Dermis blood vessel endothelial cell (primary cell): ENCODE measurements around the gene PAX5. TPM values are rescaled to one million over a fixed set of nuclear protein-coding genes. Genes with fewer than 3 reads are reported as not detected.

Source experiments
- DNase-seq: peaks from one replicate; pipeline ENCODE4 v3.0.0; 2010
- total RNA-seq: library from RNA; depleted of rRNA; stranded (reverse); fragments of >200 nt; gene quantifications from 2 replicates; pipeline ENCODE4 v1.2.3, GENCODE V29; 2014

PAX5 gene
- total RNA-seq, 1 donor from 2014 or later, result not detected

DNA sequence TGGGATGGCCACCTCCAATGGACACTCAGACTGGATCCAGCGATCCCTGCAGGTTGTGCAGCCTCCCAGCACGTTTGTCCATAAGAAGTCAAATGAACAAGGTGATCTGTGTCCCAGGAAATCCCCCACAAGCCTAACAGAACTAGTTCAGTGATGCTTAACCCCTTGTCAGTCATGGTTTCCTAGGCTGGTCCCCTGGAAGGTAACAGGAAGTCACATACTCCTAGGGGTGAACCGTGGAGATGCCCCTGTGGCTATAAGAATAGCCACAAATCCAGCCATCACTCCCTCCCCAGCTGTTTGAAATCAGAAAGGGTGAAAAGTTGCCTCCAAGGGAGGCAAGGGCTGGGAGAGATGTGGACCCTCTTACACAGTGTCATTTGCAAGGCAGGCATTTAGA, 22.5 kb downstream of the PAX5 start:
- no peak for DNase-seq

DNA sequence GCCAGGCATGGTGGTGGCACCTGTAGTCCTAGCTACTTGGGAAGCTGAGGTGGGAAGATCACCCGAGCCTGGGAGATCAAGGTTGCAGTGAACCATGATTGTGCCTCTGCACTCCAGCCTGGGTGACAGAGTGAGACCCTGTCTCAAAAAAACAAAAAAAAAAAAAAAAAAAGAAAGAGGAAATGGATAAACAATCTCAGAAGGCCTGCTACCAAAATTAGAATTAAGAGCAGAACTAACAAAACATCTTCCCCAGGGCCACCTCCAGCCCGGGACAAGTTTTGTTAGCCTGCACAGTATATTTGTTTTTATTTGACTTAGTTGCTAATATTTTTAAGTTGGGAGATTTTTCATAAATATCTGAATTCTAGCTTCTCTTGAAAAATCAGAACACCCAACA, 23.1 kb downstream of the PAX5 start:
- no peak for DNase-seq

DNA sequence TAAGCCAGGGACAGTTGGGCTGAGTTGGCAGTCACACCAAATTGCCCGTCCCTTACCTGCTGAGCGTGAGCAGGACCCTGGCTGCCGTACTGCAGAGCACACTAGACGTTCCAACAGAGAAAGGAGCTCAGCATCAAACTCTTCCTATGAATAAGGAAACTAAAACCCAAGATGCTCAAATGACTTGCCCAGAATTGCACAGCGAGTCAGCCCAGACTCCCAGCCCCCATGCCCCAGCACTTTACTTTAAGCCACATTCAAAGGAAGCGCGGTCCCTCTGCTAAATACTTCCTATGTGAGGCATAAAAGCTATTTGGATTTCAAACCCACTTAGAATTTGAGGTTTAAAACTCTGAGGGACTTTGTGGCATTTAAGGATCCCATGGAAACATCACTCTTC, 23.9 kb downstream of the PAX5 start:
- no peak for DNase-seq

DNA sequence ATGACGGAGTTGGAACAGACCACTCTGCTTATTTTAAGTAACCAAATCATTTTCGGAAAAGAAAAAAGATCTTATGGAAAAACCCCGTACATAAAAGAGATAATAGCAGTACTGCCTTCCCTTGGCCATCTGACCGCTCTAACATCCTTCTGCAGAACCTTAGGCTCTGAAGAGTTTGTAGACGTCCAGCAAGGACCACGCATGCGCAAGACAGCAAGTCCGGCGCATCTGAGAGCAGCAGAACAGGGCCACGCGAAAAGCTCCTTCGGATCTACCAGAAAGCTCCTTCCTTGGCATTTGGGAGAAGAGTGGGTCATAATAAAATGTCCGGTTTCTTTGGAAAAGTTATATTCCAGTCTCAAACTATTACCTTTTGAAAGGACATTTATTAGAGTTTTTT, 26.8 kb downstream of the PAX5 start:
- no peak for DNase-seq

DNA sequence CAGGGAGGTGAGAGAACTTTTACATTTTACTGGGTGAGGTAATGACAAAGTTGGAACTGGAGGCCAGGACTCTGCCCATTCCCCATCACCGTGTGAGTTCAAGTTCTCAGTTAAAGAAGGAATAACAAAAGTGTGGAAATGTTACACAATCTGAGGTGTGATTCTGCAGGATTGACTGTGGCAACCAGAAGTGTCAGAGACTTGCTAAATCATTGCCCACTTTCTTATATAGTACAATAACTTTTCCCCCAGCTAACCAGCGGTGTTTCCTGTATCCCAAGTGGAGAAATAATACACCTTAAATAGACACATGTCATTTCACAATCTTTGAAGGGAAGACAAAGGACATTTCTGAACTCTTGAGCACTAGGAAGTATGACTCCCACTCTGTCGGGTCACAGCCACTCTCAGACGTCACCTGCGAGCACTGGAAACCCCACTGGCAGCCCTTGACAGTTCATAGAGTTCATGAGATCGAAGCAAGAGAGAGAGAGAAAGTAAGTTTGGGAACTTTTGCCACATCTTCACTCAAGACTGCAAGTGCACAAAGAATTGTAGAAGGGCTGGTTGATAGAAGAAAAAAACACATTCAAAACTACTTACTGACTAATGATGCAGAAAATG, 28.4 kb downstream of the PAX5 start:
- no peak for DNase-seq

DNA sequence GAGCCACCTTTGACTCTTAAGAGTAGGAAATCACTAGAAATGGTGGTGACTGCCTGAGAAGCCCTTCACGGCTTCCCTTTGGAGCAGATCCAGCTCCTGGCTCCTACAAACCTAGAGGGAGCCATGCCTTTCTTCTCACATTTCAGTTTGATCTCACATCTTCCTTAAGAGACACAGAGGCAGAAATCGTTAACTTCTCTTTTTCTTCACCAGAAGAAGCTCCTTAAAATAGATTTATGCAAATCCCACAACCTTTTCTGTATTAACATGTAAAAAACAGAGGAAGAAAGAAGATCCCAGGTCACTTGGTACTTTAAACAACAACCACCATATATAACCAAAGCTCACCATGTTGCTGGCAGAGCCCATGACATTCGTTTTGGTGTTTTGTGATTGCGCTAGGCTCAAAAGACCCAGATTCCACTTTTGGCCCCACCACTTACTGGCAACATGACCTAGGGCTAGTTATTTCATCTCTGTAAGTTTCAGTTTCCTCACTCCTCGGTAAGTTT, 29.6 kb downstream of the PAX5 start:
- no peak for DNase-seq

DNA sequence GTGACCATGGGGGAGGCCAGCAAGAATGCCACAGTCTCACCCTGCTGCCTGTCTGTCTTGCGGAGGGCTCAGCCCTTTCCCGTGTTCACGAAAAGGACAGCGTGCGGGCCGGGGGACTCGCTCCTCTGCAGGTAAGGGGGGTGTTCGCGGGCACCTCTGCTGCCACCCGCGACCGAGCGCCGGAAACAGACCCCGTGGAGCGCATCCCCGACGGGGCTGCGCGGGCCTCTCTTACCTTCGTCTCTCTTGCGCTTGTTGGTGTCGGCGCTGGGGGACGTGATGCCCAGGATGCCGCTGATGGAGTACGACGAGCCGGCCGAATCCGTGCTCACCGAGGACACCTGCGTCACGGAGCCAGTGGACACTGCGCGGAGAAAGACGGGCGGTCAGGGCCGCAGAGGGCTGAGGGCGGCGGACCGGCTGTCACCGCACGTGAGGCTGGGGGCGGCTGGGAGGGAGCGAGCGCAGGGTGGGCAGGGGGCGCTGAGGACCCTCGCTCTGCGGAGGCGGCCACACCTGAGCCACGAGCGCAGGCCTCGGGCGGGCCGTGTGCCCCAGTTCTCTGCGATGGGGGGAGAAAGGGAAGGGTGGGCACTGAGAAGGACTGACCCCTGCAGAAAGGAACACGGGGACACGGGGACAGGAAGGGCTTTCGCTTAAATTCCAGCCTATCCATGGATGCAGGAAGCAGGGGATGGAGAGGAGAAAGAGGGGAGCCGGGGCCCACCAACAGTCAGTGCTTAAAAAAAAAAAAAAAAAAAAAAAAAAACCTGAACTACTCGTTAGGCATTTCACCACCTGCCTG, 31.5 kb downstream of the PAX5 start:
- DNase-seq, result no peak

DNA sequence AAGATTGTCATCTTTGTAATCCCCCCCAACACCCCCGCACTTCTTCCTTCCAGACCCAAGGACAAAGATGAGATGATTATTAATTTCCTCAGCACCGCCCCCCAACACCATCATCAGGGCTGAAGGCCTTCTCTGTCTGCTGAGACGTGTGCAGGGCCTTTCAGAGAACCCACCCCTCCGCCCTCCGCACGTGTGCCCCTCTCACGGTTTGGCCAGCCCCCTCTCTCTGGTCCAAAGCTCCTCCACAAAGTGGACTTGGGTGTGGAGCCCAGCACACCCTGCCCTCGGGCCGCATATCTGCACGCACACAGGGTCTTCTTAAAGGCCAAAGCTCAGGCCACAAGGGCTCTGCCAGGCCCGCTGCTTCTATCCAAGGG, 32.0 kb downstream of the PAX5 start:
- no peak for DNase-seq

DNA sequence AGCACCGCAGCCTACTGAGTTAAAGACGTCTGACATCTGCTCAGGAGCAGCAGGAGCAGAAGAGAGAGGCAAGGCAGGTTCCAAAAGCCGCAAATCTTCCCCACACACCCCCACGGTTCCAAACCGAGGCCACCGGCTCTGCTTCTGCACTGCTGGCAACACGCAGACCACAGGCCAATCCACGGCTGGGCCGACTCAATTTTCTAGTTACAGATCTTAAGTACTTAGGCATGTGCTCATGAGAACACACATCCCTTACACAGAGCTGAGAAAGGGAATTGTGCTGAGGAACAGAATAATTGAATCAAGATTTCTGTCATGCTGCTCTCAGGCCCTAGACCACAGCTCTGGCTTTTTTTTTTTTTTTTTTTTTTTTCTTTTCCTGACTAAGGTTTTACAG, 32.6 kb downstream of the PAX5 start:
- no peak for DNase-seq

DNA sequence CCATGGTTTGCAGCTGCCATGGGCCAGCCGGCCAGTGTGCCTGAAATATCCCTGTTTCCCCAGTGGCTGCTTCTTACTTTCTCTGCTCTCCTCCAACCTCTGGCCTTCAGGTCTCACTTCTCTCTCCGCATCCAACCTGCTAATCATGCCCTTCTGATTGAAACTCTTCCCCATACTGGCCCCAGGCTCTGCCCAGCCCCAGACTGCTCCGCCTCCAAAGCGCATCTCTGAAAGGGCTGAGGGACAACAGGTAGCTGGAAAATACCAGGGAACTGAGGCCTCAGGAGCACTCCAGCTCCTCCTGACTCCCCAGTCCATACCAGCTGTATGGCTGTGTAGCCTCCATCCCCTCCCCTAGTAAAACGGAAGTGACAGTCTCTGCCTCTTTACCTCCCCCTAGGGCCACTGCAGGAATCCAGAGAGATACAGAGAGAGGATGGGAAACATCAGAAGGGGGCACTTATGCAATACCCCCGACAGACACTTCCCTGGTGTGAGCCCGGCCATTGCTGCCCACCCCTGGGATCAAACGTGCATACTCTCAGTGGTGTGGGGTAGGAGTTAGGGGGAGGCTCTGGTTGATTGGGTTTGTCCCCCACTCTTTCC, 34.2 kb downstream of the PAX5 start:
- DNase-seq, result no peak

DNA sequence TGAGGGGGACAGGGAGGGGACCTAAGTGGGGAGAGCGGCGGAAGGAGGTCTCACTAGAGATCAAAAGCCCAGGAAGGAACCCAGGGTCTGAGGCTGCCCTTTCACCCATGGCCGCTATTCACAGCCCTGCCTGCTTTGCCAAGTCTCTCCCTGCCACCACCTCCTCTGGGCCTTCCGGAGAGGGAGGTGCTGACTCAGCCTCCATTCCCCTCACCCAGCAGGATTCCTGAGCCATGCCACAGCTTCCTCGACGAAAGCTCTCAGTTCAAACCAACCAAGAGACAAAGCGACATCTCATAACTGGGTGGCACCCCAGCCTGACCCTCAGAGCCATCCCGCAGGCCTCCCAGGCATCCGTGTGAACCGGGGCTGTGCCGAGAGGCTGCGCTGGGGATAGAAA, 36.7 kb downstream of the PAX5 start:
- peak; percentile 32 for DNase-seq

DNA sequence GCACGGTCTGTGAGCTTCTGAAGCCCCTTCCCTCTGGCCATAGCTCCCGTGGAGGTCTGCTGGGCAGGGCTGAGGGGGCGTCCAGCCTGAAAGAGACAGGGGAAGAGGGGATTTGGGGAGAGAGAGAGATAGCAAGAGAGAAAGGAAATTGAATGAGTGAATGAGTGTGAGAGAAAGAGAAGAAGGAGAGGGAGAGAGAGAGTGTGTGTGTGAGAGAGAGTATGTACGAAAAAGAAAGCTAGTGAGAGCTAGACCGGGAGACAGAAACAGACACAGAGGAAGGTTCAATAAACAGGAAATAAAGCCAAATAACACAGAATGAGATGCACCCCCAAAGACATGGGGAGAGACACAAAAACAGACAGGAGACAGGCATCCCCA, 37.4 kb downstream of the PAX5 start:
- no peak for DNase-seq

DNA sequence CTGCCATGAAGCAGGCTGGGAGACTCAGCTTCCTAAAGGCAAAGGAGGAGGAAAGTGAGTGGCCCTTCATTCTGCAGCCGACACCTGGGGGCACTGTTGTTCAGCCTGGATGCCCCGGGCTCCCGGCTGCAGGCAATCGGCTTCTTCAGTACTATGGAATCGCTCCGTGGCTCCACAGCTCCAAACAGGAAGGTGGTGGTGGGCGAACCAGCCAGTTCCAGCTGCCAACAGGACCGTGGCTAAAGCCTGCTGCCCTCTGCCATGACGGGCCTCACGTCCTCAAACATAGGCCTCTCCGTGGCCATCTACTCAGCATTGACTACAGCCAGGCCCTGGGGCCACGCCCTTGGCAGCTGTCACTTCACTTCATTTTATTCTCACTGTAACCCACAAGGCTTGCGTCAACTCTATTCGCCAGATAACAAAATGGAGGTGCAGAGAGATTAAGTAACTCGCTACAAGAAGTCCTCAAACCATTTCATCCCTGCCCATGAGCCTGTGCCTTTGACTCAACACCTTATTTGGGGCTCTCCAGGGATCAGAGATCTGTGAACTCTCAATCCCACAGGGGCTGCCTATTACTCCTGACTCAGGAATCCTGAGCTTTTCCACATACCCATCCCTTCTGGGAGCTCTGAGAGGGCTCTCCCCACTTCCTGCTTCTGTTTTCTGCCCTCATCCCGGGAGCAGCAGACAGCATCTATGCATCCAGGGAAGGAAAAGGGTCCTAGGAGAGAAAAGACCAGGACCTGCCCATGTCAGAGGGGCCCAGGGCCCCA, 38.0 kb downstream of the PAX5 start:
- DNase-seq, result peak; percentile 81

DNA sequence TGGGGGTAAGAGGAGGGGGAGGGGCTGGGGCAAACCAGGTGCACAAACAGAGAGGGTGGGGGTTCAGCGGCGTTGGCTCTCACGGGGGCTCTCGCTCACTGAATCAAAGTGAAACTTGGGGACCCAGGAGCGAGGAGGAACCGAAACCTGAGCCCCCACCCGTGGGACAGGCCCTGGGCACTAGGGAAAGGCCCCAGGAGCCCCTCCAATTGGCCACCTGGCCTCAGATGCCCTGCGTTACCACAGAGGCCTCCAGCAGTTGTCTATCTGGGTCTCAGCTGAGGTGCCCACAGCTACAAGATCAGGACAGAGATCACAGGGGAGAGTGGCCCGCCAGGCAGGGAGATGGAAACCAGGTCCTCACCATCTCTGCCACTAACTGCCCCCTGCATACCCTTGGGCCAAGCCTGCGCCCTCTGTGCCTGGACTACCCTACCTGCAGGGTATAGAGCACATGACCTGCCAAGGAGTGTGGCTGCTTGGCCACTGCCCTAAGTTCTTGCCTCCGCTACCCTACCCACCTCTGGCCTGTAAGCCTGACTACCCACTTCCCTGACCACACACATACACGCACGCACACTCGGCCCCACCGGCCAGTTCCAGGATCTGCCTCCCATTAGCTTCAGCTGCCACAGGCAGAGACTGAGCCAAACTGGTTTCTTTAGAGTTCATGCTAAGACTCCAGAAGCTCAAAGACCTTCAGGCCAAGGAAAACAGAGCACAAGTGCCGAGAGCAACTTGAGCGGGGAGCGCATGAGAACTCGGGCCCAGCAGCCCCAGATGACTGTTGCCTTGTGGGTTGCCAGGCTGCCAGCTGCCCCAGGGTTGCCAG, 39.9 kb downstream of the PAX5 start:
- DNase-seq, result no peak

DNA sequence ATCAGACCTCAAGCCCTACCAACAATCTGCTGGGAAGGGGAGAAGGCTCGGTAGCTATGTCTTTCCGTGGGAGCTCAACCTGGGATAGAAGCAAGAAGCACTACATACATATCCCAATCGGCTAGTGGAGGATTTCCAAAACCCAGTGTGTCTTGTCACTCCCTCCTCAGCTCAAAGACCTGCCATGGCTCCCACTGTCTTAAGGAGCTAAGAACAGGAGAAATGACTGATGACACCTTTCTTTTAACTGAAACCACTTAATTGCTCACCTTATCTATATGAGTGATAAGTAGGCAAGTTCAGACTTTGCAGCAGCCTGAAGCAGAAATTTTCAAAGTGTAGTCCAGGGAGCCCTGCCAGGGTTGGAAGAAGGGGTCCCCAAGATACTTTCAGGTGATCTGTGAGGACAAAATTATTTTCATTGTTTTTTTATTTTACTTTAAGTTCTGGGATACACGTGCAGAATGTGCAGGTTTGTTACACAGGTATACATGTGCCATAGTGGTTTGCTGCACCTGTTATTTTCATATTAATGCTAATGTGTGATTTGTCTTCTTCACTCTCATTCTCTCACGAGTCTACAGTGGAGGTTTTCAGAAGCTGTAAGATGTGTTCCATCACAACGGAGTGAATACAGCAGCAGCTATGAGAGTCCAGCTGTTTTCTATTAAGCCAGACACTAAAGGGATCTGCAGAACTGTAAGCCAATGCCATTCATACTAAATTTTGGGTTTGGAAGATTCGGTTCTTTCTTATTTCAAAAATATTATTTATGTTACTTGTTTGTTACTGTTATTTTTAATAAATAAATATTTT, 41.4 kb downstream of the PAX5 start:
- no peak for DNase-seq

DNA sequence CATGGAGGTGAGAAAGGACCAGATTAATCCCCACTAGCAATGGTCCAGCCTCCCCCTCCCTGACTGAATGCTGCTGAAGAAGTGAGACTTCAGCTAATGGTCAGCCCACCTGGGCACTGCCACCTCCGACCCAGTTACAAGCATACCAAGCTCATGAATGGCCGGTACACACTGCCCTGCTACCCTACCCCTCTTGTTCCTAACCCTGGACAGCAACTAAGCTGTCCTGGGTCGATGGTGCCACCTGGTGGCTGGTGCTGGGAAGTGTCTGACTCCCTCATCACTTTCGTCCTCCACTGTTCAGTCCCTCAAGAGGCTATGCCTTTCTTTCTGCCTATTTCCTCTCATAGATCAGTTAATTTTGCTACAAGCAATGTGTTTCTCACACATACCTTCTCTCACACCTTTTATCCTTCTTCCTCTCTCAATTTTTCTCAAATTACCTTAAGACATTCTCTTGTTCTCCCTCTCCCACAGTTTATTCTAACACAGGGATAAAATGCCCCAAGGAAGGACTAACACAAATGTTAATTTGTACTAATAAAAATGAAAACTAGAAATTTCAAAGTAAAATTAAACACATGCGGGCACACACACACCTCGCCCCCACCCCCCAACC, 42.4 kb downstream of the PAX5 start:
- peak; percentile 49 for DNase-seq

DNA sequence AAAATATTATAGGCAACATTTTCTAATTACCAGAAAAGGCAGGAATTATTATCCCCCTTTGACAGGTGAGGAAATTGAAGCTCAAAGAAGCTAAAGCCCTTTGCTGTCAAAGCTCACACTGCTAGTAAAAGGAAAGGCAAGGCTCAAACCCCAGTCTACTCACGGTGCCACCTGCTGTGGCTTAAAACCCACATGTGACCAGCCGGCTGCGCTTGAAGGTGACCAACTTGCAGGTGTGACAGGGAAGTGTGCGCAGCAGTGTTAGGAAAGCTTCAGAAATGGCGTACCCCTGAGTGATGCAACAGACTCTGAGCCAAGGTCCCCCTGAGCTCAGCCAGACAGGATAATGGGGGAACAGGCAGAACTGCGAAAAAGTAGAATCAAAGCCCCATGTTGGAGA, 45.2 kb downstream of the PAX5 start:
- DNase-seq, result no peak

DNA sequence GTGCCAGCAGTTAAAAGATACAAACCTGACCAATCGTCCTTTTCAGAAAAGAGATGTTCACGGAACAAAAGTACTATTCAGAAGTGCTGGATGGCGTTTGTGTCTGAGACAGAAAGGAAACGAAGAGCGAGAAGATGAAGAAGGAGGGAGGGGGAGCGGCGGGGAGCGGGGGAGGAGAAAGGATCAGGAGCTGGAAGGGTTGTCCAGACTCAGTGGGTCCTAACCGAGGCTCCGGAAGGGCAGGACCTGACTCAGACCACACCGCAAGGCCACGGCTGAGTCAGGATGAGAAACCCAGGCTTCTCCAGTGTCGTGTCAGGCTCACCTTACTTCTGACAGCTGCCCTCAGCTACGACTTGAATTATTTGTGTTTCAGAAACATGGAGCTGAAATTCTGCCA, 46.2 kb downstream of the PAX5 start:
- no peak for DNase-seq

DNA sequence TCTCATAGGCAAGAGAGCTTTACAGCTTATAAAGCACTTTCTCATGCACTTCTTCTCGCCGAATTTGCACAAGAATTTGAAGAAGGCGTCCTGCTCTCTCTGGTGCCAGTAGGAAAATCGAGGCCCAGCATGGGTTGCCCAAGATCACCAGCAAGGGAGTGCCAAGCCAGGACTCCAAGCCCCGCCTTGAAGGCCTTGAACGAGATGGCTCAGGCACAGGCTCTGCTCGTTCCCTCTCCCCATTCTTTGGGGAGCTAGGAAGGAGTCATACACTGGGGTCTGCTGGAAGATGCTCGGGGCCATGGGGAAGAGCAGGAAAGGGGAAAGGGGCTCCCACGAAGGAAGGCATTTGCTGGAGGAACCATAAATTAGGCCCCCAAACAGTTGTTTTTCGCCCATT, 46.7 kb downstream of the PAX5 start:
- no peak for DNase-seq

DNA sequence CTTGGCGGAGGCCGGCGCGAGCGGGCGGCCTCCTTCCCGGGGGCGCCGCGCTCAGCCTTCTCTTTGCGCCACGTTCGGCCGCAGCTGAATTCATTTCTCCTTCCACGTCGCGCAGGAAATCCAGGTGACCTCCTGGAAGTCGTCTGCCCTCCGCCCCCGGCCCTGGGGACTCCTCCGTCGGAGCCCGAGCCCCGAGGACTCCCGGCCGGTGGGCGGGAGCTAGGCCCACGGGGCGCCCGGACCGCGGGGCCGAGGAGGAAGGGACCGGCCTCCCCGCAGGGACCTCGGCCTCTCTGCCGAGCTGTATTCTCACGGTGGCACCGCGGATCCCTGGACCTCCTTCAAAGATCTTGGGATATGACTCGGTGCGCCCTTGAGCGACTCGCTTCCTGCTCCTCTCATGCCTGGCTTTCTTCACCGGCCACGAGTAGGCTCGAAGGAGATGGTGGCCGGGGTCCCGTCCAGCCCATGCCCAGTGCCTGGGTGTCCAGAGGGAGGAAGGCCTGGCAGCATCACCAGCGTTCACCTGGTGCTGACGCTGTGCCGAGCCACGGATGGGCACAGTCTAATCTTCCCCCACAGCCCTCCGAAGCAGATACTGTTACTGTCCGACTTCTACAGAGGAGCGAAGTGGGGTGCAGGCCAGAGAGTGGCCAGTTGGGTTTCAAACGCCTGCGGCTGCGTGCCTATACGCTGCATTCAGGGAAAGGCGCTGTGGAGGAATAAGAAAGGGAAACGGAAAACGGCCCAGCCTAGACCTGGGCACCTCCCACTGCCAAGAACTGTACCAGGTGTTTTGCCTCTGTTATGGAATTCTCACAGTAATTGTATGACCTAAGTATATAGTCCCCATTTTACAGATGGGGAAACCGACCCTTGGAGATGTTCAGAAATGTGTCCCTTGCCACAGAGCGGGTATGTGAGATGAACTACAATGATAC, 47.3 kb downstream of the PAX5 start:
- DNase-seq, result no peak
